ENCODE results near the gene MRPL20.
"Not testable (repeated sequence)": the region's sequence is repeated elsewhere in the genome, so short reads cannot be mapped to it uniquely, and the experiment has no call there.

Gene MRPL20

DNA sequence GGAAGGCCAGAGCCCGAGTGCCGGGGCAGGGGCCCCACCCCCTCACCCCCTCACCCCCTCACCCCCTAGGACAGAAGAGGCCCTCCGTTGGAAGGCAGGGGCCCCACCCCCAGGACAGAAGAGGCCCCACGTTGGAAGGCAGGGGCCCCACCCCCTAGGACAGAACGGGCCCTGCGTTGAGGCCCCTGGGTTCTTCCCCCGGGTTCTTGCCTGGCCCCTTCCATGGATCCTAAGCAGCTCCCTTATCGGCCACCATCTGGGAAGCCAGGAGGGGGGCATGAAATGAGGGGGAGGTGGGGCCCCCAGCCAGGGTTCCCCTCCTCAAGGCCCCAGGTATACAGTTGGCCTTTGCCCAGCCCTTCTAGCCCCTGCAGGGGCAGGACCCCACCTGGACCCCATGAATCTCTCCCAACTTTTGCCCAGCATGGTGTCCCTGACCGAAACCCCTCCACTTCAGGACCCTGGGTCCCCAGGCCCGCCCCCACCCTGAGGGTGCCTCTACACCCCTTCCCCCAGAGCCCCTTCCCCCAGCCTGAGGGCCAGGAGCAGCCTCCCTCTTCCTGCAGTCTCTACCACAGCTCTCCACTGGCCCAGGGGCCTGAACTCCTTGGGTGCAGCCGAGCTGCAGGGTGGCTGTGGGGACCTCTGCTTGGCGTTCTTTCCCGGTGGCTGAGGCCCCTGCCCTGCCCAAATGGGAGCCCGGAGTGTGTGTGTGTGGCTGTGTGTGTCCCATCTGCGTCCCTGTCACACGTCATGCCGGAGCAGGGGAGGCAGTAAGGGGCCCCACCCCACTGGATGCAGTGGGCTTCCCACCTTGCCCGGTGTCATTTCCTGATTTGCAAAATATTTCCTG is 24.1 kb upstream of the MRPL20 start:
- TF ChIP-seq, protein P1, sequence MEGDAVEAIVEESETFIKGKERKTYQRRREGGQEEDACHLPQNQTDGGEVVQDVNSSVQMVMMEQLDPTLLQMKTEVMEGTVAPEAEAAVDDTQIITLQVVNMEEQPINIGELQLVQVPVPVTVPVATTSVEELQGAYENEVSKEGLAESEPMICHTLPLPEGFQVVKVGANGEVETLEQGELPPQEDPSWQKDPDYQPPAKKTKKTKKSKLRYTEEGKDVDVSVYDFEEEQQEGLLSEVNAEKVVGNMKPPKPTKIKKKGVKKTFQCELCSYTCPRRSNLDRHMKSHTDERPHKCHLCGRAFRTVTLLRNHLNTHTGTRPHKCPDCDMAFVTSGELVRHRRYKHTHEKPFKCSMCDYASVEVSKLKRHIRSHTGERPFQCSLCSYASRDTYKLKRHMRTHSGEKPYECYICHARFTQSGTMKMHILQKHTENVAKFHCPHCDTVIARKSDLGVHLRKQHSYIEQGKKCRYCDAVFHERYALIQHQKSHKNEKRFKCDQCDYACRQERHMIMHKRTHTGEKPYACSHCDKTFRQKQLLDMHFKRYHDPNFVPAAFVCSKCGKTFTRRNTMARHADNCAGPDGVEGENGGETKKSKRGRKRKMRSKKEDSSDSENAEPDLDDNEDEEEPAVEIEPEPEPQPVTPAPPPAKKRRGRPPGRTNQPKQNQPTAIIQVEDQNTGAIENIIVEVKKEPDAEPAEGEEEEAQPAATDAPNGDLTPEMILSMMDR (IDR thresholded peaks at IDR 0.05; ENCODE audit: control insufficient read depth, extremely low read depth, insufficient read depth) = no peak
- no peak for DNase-seq (ENCODE audit: low read depth)
- H3K4me3 ChIP-seq (ENCODE audit: low read depth, low read length) = no peak overlapping the region

DNA sequence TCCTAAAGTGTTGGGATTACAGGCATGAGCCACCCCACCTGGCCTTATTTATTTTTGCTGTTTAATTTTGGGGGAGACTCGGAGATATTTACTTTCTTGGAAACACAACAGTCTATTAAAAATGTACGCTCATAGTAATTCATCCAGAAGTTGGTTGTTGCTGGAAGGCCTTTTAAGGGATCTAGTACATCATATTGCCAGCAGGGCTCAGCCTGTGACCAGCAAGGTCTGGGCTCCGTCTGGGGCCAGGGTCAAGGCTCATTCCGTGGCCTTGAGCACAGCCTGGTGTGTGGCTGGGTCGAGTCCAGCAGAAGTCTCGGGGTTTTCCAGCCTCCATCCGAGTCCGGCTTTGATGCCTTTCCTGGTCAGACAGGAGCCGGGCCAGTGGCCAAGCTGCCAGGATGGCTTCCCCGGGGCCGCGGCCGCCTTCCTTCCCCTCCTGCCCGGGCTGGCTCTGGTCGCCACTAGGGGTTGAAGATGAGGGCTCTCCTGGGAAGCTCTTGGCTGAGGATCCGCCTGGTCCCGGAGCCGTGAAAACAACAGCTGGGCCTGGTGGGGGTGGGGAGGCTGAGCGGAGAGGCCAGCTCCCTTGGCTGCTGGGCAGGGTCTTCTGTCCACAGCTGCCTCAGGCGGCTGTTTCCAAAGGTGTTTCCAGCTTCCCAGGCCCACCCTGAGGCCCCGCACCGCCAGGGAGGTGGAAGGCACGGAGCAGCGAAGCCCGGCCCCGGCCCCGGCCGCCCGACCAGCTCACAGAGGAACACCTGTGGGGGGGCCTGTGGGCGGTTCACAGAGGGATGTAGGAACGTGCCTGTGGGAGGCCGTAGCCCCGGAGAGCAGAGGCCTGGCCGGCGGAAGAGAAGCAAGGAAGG is 23.3 kb upstream of the MRPL20 start:
- no peak for DNase-seq (ENCODE audit: low read depth)
- no peak overlapping the region for H3K4me3 ChIP-seq (ENCODE audit: low read depth, low read length)
- TF ChIP-seq, protein P1 (IDR thresholded peaks at IDR 0.05; ENCODE audit: control insufficient read depth, extremely low read depth, insufficient read depth) = no peak

DNA sequence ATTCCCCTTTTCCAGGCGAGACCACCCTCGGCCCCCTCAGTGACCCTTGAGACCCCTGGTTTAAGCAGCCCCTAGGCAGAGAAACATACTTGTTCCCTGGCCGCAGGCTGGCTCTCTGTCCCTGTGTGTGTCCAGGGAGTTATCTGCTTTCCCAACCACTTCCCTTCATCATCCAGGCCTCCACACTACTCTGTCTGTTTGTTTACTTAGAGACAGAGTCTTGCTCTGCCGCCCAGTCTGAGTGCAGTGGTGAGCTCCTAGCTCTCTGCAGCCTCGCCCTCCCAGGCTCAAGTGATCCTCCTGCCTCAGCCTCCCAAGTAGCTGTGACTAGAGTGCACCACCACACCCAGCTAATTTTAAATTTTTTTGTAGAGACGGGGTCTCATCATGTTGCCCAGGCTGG is 22.6 kb upstream of the MRPL20 start:
- H3K4me3 ChIP-seq (ENCODE audit: low read depth, low read length) = no peak overlapping the region
- TF ChIP-seq, protein P1 (IDR thresholded peaks at IDR 0.05; ENCODE audit: control insufficient read depth, extremely low read depth, insufficient read depth) = no peak
- DNase-seq (ENCODE audit: low read depth) = no peak

DNA sequence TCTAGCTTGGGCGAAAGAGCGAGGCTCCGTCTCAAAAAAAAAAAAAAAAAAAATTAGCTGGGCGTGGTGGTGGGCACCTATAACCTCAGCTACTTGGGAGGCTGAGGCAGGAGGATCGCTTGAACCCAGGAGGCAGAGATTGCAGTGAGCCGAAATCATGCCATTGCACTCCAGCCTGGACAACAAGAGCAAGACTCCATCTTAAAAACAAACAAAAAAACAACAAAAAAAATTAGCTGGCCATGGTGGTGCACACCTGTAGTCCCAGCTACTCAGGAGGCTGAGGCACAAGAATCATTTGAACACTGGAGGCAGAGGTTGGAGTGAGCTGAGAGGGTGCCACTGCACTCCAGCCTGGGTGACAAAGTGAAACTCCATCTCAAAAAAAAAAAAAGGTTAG is 21.9 kb upstream of the MRPL20 start:
- DNase-seq (ENCODE audit: low read depth); H3K4me3 ChIP-seq (ENCODE audit: low read depth, low read length): not testable (repeated sequence)

DNA sequence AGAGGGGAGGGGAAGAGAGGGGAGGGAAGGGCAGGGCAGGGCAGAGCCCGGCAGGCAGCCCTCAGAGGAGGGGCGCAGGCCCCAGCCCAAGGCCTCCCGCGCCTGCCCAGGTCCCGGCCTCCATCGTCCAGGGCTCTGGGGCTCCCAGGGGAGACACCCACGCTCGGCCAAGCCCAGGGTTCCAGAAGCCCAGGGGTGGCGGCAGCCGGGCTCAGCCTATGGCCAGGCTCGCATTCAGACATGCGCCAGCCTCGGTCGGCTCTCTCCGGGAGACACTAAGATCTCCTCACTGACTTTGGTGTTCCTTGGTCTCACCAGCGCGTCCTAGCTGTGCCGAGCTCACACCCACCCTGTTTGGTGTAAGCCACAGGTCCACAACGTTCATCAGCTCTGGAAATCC is 21.1 kb upstream of the MRPL20 start:
- no peak overlapping the region for H3K4me3 ChIP-seq (ENCODE audit: low read depth, low read length)
- no peak for DNase-seq (ENCODE audit: low read depth)
- TF ChIP-seq, protein P1 (IDR thresholded peaks at IDR 0.05; ENCODE audit: control insufficient read depth, extremely low read depth, insufficient read depth) = no peak

DNA sequence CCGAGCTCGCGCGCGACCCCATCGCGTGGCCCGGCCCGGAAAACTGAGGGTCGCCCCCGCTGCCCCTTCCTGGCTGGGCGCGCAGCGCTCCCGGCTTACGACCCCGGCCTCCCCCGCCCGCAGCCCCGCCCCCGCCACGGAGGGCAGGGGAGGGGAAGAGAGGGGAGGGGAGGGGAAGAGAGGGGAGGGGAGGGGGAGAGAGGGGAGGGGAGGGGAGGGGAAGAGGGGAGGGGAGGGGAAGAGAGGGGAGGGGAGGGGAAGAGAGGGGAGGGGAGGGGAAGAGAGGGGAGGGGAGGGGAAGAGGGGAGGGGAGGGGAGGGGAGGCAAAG is 20.7 kb upstream of the MRPL20 start:
- DNase-seq (ENCODE audit: low read depth) = no peak
- no peak overlapping the region for H3K4me3 ChIP-seq (ENCODE audit: low read depth, low read length)
- TF ChIP-seq, protein P1 (IDR thresholded peaks at IDR 0.05; ENCODE audit: control insufficient read depth, extremely low read depth, insufficient read depth) = no peak

DNA sequence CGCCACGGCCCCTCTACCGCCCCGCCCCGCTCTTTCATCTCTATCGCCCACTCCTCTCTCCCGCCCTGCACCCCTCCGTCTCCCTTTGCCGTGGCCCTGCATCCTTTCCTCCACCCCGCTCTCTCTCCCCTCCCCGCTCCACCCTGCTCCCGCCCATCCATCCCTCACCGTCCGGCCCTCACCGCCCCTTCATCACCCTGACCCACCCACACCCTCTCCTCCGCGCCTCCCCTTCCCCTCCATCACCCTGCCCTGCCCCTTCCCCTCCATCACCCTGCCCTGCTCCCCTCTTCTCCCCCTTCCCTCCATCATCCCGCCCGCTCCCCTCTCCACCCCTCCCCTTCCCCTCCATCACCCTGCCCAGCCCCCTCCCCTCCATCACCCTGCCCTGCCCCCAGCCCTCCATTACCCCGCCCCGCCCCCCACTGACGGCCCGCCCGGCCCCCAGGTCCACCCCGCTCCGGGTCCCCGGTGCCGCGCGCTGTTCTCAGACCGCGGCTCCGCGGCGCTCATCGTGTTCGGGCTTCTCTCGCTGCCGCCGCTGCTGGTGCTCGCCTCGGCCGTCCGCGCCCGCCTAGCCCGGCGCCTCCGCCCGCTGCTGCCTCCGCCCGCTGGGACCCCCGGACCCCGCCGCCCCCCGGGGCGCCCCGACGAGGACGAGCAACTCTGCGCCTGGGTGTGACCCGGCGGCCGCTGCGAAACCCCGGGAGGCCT is 20.2 kb upstream of the MRPL20 start:
- DNase-seq (ENCODE audit: low read depth) = no peak
- H3K4me3 ChIP-seq (ENCODE audit: low read depth, low read length) = no peak overlapping the region
- TF ChIP-seq, protein P1 (IDR thresholded peaks at IDR 0.05; ENCODE audit: control insufficient read depth, extremely low read depth, insufficient read depth) = no peak
